OCI-LY1 (cell line): Measurements from ENCODE around the gene ACTG1.

Source experiments
- CTCF ChIP-seq: fragments of 200-600 bp; sonication (generic), shearing (Covaris generic); IDR thresholded peaks from 2 replicates; pipeline ENCODE4 v1.5.1; 2017; ENCODE audit warnings: mild to moderate bottlenecking, antibody characterized with exemption, low read length, moderate library complexity, mixed read lengths
- EZH2 ChIP-seq: fragments of 200-600 bp; sonication (generic), shearing (Covaris generic); IDR thresholded peaks from 2 replicates; pipeline ENCODE4 v1.8.0; 2017; ENCODE audit warnings: borderline replicate concordance, mixed run types, mild to moderate bottlenecking, antibody characterized with exemption, low read length, moderate library complexity, mixed read lengths

- TF ChIP-seq CTCF (no peak), EZH2 (no peak)
Measured at GRCh38 chr17:81466564-81467472, 45.8 kb downstream of the ACTG1 start.
